Smooth muscle cell (in vitro differentiated cells): Measurements from ENCODE around the gene PNMT. TPM values are rescaled to one million over a fixed set of nuclear protein-coding genes. Genes with fewer than 3 reads are reported as not detected.

Experiments
- DNase-seq: peaks from one replicate; lab custom pipeline; 2025; ENCODE audit not compliant: unreplicated experiment; lab: John Stamatoyannopoulos, UW
- H2AFZ ChIP-seq: fragments of 200-600 bp; sonication (generic); 2 replicates; pipeline ENCODE4 v1.6.0; 2016; ENCODE audit warnings: antibody characterized with exemption, low read depth, mild to moderate bottlenecking
- H3F3A ChIP-seq: fragments of 200-600 bp; sonication (generic); 2 replicates; pipeline ENCODE4 v1.6.0; 2017; ENCODE audit warnings: antibody characterized with exemption, low read depth
- H3K27ac ChIP-seq: fragments of 200-600 bp; sonication (generic); 2 replicates; pipeline ENCODE4 v1.5.1; 2016; ENCODE audit warnings: low read depth, mild to moderate bottlenecking
- H3K27me3 ChIP-seq: fragments of 200-600 bp; sonication (generic); 2 replicates; pipeline ENCODE4 v1.6.1; 2016; ENCODE audit warnings: low read depth, mild to moderate bottlenecking
- H3K36me3 ChIP-seq: fragments of 200-600 bp; sonication (generic); 2 replicates; pipeline ENCODE4 v1.5.1; 2016; ENCODE audit warnings: low read depth
- H3K4me1 ChIP-seq: fragments of 200-600 bp; sonication (generic); 2 replicates; pipeline ENCODE4 v1.5.1; 2016; ENCODE audit warnings: low read depth
- H3K4me2 ChIP-seq: fragments of 200-600 bp; sonication (generic); 2 replicates; pipeline ENCODE4 v1.6.0; 2016; ENCODE audit warnings: mild to moderate bottlenecking
- H3K4me3 ChIP-seq: fragments of 200-600 bp; sonication (generic); 2 replicates; pipeline ENCODE4 v1.5.1; 2016; ENCODE audit warnings: mild to moderate bottlenecking
- H3K79me2 ChIP-seq: fragments of 200-600 bp; sonication (generic); 2 replicates; pipeline ENCODE4 v1.6.0; 2016; ENCODE audit warnings: low read depth, mild to moderate bottlenecking
- H3K9ac ChIP-seq: fragments of 200-600 bp; sonication (generic); 2 replicates; pipeline ENCODE4 v1.6.0; 2016; ENCODE audit warnings: low read depth
- H3K9me3 ChIP-seq: fragments of 200-600 bp; sonication (generic); replicated peaks from 2 replicates; pipeline ENCODE4 v1.5.1; 2016; ENCODE audit warnings: low read depth
- H4K20me1 ChIP-seq: fragments of 200-600 bp; sonication (generic); 2 replicates; pipeline ENCODE4 v1.6.0; 2016; ENCODE audit warnings: low read depth
- WGBS: methylation state at CpG from one replicate; pipeline ENCODE4 v1.1.7; 2016; ENCODE audit warnings: low lambda C conversion rate; 5-methylcytosine and 5-hydroxymethylcytosine counted together
- polyA plus RNA-seq: library from polyadenylated mRNA; unstranded; fragments of >200 nt; fragmentation: Nextera tagmentation; extraction: Ambion mirVana; gene quantifications from 2 replicates; pipeline ENCODE4 v1.2.1, GENCODE V29; 2016
- total RNA-seq: library from RNA; depleted of rRNA; stranded (reverse); fragments of >200 nt; gene quantifications from 2 replicates; pipeline ENCODE4 v1.2.3, GENCODE V29; 2014
- TF ChIP-seq, protein P1 (sequence below): fragments of 200-600 bp; sonication (generic); IDR thresholded peaks from 2 replicates; pipeline ENCODE4 v1.5.1; 2017; ENCODE audit warnings: borderline replicate concordance, mild to moderate bottlenecking, antibody characterized with exemption; ENCODE audit not compliant: insufficient read depth, poor library complexity, severe bottlenecking

PNMT gene
- total and polyA plus RNA-seq, 2 experiments from 2014 or later: 0.23 TPM; not detected in 1

DNA sequence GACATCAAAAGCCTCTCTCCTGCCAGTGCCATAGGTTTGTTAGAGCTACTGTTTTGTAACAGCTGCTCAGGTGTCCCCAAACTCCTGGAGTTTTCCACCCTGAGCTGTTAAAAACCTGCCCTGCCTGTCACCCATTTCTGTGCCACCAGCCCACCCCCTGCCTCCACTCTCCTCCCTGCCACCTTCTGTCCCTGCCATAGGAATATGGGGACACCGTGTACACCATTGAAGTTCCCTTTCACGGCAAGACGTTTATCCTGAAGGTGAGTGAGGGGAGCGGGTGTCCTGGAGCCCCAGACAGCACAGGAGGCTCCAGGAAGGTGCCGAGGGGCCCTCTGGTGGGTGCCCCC, 8.3 kb upstream of the PNMT start:
- peaks cover 18% of the 10 kb centered on the region for H4K20me1 ChIP-seq
- H3K27ac ChIP-seq: no peak overlapping the region

DNA sequence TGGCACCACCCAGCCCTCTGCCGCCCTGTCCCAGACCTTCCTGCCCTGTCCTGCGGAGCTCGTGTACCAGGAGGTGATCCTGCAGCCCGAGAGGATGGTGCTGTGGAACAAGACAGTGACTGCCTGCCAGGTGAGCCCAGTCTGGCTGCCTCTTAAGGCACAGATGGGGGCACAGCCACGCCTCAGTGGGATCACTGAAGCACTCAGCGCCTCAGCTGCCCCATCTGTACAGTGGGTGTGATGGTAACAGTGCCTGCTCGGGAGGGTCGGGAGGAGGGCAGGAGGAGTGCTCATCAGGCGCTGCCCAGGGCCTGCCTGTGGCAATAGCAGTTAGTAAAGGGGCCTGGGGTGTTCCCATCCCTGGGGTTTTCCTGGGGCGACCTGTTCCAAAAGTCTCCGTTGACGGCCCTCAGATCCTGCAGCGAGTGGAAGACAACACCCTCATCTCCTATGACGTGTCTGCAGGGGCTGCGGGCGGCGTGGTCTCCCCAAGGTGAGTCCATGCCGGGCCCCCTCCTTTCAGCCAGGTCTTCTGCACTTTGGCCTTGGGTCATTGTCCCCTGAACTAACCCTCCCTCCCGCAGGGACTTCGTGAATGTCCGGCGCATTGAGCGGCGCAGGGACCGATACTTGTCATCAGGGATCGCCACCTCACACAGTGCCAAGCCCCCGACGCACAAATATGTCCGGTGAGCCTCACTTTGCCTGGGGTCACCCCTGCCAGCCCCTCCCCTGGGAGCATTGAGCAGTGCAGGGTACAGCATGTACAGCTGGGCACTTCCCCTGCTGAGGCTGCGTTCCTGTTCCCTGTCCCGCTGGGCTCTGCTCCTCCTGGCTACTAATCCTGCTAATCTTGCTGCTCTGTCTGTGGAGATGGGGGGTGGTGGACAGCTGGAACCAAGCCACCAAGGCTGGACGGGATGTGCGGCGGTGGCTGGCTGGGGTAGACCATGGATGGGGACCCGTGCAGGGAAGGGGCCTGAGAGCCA, 7.6 kb upstream of the PNMT start:
- Histone ChIP-seq H3K4me2 (no peak overlapping the region), H3K36me3 (no peaks in the 10 kb centered on the region), H3K79me2 (no peaks in the 10 kb centered on the region), H2AFZ (no peak overlapping the region), H3F3A (no peaks in the 10 kb centered on the region), H4K20me1 (peaks cover 11% of the 10 kb centered on the region), H3K4me3 (no peak overlapping the region), H3K9me3 (no peaks in the 10 kb centered on the region), H3K27ac (no peak overlapping the region), H3K4me1 (no peaks in the 10 kb centered on the region), H3K9ac (no peak overlapping the region), H3K27me3 (peaks cover 4% of the 10 kb centered on the region)
- TF ChIP-seq, protein P1, sequence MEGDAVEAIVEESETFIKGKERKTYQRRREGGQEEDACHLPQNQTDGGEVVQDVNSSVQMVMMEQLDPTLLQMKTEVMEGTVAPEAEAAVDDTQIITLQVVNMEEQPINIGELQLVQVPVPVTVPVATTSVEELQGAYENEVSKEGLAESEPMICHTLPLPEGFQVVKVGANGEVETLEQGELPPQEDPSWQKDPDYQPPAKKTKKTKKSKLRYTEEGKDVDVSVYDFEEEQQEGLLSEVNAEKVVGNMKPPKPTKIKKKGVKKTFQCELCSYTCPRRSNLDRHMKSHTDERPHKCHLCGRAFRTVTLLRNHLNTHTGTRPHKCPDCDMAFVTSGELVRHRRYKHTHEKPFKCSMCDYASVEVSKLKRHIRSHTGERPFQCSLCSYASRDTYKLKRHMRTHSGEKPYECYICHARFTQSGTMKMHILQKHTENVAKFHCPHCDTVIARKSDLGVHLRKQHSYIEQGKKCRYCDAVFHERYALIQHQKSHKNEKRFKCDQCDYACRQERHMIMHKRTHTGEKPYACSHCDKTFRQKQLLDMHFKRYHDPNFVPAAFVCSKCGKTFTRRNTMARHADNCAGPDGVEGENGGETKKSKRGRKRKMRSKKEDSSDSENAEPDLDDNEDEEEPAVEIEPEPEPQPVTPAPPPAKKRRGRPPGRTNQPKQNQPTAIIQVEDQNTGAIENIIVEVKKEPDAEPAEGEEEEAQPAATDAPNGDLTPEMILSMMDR: no peak
- 87% methylated on average over 33 of the region's 35 CpGs for WGBS
- DNase-seq: no peak

More for the DNA sequence above, 8.3 kb upstream of the PNMT start:
- WGBS: 97% methylated on average over 5 of the region's 5 CpGs
- Histone ChIP-seq H2AFZ (no peak overlapping the region), H3K4me3 (no peak overlapping the region), H3K27me3 (no peaks in the 10 kb centered on the region), H3K36me3 (no peaks in the 10 kb centered on the region), H3K9me3 (no peaks in the 10 kb centered on the region), H3F3A (no peaks in the 10 kb centered on the region), H3K4me1 (no peaks in the 10 kb centered on the region), H3K4me2 (no peak overlapping the region), H3K9ac (no peak overlapping the region), H3K79me2 (no peaks in the 10 kb centered on the region)
- DNase-seq: no peak
- TF ChIP-seq, protein P1: no peak

DNA sequence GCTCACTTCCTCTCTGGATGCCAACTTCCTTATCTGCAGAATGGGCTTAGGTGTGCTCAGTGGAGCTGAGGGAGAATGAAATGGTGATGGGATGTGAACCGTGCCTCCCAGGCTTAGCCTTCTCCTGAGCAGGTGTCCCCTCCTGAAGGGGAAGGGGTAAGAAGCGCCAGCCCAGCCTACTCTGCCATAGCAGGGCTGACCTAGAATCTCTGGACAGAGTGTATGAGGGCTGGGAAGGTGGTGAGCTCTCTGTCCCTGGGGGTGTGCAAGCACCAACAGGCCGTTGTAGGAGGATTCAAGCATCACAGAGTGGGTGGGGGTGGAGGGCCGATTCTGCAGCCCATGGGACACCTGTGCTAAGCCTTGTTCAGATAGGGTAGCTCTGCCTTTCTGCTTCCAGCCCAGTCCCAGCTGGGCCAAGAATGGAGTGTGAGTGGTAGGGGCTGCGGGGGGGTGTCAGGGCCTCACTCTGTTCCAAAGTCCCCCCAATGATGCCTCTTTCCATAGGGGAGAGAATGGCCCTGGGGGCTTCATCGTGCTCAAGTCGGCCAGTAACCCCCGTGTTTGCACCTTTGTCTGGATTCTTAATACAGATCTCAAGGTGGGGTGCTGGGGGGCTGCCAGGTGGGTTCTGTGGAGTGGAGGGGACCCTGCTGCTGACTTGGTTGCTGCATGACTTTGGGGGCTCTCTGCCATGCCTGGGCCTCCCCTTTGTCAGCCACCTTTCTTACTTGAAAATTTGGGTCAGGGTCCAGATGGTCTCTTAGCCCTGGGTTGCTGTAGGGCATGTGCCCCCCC, 6.3 kb upstream of the PNMT start:
- TF ChIP-seq, protein P1: no peak
- peaks cover 6% of the 10 kb centered on the region for H4K20me1 ChIP-seq
- DNase-seq: no peak

More for the DNA sequence above, 6.3 kb upstream of the PNMT start:
- Histone ChIP-seq H3K36me3 (no peaks in the 10 kb centered on the region), H3K4me3 (no peak overlapping the region), H3K27ac (no peak overlapping the region), H3K4me2 (no peak overlapping the region), H3K4me1 (no peaks in the 10 kb centered on the region), H3K9ac (no peak overlapping the region), H2AFZ (no peak overlapping the region), H3K27me3 (peaks cover 17% of the 10 kb centered on the region), H3K9me3 (no peaks in the 10 kb centered on the region), H3K79me2 (no peaks in the 10 kb centered on the region), H3F3A (no peaks in the 10 kb centered on the region)
- WGBS: 94% methylated on average over 8 of the region's 8 CpGs
